ENCODE results near the gene MALAT1.

DNA sequence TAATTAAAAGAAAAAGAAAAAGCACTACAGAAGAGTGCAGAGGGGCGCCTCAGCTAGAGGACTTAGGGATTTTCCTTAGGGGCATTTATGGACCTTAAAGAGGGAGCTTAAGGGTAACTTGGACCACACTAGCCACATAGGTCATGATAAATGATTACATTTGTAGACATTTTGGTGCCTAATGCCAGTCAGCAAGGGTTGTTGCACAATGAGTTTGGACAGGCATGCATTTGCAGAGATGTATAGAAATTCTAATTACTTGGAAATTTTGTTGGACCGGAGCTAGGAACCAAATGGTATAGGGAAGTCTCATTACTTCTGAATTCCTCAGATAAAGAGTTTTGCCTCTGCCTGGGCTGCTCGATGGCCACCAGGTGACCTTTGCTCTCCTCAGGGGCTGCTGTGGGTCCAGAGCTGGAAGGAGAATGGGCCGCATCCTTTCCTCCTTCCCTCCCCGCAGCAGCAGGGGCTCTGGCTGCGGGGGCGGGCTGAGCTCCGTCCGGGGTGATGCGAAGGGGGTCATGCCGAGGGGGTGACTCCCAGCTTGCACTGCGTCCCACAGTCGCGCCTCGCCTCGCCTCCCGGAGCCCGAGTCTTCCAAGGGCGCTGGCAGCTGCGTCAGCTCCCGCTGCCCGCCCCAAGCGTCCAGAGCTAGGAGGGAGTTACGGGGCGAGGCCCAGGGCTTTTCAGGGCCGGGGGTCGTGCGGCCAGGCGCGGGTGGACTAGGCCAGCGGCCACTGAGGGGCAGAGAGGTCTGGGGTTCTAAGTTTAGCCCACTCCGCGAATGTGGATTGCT lies 20.3 kb upstream of the MALAT1 start:
- TF ChIP-seq CTCF (IDR thresholded peaks at IDR 0.05; ENCODE audit: insufficient read depth, low read length, poor library complexity, severe bottlenecking) = no peak
- TF ChIP-seq EZH2phosphoT487 (conservative IDR thresholded peaks at IDR 0.05; ENCODE audit: low read length) = no peak

Data from SU-DHL-6 (cell line).